DMS114 treated with DMSO at 0.1 percent for 48 hours (cell line): ENCODE results near the gene TNFAIP8L1.

Experiments used
- DNase-seq: peaks from one replicate; lab custom pipeline; 2025; ENCODE audit not compliant: unreplicated experiment; lab: John Stamatoyannopoulos, UW

Gene TNFAIP8L1

GRCh38 chr19:4699826-4700692 lies 60.7 kb downstream of the TNFAIP8L1 start:
- no peak for DNase-seq

DNA sequence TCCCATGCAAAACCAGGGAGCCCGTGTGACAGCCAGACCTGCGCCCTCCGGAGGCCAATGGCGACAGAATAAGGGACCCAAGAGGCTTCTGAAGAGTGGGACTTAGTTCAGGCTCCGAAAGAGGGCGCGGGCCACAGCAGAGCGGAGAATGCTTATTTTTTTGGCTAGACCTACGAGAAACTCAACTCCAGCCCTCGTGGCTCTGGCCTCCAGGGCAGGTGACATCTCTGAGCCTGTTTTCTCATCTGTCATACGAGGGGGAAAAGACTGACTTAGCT lies 61.3 kb downstream of the TNFAIP8L1 start:
- DNase-seq: no peak

- DNase-seq: no peak
Measured at GRCh38 chr19:4701557-4701956, 62.2 kb downstream of the TNFAIP8L1 start.

GRCh38 chr19:4702764-4703163 lies 63.4 kb downstream of the TNFAIP8L1 start:
- DNase-seq: no peak

GRCh38 chr19:4703671-4704316 lies 64.5 kb downstream of the TNFAIP8L1 start:
- DNase-seq: no peak

DNA sequence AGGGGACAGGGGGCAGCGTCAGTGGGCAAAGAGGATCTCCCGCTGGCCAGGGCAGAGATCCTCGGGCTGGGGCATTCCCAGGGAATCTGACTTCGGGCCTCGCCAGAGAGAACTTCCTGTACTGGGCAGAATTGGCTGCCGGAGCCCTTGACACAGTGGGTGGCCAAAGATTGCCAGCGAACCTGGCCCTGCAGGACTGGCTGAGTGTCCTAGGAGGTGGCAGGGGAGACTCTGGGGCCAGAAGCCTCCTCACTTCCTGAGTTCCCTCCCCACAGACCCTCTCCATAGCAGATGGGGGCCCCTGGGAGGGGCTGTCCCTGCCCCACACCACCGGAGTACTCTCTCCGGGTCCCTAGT lies 65.0 kb downstream of the TNFAIP8L1 start:
- no peak for DNase-seq
